ENCODE results near the gene TTC28.
"Not testable (repeated sequence)": the region's sequence is repeated elsewhere in the genome, so short reads cannot be mapped to it uniquely, and the experiment has no call there.

TTC28 gene

DNA sequence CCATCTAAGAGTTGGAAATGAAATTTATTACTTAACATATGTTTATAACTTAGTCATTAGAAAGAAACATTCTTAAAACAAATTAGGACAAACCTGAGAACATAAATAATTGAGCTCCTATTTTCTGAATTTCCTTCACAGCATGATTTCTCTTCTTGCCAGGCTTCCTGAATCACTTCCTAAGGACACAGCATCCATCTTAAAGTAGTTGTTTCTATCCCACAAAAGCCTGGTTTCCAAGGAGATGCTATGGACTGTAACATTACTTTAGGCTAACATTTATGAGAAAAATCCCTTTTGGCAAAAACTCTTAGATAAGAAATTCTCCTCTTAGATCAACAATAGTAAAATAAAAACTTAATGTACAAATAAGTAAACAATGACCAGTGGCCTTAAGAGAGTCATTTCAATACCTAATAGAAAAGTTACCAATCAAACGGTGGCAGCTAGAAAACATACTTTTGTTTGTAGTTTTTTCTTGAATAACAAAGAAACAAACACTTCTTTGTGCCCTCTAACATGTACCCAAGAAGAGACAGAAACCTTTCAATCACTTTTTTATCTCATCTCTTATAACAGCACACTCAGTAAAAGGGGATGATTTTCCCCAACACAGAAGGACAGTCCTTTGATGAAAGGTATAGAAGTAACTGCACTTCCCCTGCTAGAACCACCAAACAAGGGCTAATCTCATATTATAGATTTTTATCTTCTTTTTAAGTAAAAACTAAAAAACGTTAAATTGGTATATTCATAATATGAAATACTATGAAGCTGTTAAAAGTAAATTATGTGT, 74.5 kb downstream of the TTC28 start:
- no peak for DNase-seq (ENCODE audit: low read depth, low spot score)

DNA sequence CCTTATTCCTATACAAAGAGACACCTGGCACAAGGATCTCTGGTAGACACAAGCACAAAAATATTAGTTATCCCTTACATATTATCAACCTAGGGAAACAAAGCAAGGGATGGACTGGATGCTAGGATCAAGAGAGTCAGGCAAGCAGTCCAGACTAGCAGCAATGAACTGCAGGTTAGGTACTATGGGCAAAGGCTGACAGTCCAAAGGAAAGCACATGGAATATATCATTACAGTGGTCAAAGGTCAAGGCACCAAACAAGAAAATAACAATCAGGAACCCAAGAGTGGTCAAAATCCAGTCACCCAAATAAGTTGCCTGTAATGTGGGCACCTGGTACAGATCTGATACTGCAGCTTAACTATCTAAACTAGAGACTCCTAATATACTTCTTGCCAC, 77.7 kb downstream of the TTC28 start:
- no peak for DNase-seq (ENCODE audit: low read depth, low spot score)

DNA sequence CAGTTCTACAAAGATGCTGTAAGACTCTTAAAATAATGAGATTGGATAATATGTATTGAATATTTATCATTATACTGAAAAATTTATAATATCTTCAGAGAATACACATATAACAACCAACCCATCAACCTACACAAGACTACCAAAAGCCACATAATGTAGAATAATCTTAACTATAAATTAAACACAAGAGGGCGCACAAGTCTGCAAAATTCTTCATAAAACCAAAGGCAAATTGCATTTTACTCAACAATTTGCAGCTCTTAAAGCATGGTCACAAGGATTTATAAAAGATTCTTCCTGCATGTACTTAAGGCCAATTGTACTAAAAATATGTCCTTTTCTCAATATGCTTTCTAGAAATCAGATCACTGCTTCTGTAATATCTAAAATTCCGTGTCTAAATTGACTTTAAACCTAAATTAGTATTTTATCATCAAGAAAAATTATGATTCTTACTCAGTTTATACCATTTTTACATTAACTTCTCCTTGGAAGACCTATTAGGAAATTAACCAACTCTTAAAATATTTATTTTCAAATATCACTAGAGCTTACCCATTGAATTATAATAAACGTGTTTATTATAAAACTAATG, 79.0 kb downstream of the TTC28 start:
- DNase-seq (ENCODE audit: low read depth, low spot score) = peak; percentile 67

- no peak for DNase-seq (ENCODE audit: low read depth, low spot score)
Observed at GRCh38 chr22:28599693-28600092, 79.9 kb downstream of the TTC28 start.

DNA sequence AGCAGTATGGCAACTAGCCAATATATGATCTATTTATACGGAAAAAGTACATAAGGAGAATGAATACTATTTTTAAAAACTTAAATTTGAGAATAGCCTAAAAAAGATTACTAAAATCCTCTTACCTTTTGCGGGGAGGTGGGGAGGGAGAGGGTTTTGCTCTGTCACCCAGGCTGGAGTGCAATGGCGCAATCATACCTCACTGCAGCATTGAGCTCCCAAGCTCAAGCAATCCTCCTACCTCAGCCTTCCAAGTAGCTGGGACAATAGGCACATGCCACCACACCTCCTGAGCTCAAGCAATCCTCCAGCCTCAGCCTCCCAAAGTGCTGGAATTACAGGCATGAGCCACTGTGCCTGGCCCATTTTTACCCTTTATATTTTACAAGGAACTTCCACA, 82.0 kb downstream of the TTC28 start:
- DNase-seq (ENCODE audit: low read depth, low spot score) = no peak

GRCh38 chr22:28594797-28595462, 84.7 kb downstream of the TTC28 start:
- DNase-seq (ENCODE audit: low read depth, low spot score) = peak; percentile 73

GRCh38 chr22:28594076-28594796, 85.4 kb downstream of the TTC28 start:
- no peak for DNase-seq (ENCODE audit: low read depth, low spot score)

GRCh38 chr22:28593299-28593698, 86.3 kb downstream of the TTC28 start:
- DNase-seq (ENCODE audit: low read depth, low spot score) = no peak

DNA sequence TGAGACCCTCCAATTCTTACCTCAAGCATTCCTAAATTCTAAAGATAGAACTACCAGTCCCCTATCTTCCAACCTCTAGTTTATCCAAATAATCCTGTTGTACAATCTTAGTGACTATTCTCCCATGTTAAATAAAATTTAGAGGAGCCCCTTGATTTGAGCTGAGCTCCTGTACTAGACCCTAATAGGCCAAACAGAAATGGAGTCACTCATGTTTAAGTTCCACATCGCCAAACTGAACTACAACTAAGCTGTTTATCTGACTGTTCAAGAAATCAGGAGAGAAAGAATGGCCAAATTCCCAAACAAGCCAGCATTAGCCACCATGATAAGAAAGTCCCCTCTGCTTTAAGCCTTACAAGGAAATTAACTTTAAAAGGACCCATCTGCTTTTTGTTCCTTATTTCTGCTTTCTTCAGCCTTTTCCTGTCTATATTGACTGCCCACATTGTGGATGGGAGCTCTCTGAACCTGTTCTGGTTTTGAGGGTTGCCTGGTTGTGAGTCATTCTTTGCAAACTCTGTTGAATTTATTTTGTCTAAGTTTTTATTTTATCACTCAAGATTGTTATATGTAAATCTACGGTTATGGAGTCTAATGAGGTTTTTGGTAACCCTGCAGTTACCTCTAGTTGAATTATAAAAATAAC, 90.4 kb downstream of the TTC28 start:
- no peak for DNase-seq (ENCODE audit: low read depth, low spot score)

DNA sequence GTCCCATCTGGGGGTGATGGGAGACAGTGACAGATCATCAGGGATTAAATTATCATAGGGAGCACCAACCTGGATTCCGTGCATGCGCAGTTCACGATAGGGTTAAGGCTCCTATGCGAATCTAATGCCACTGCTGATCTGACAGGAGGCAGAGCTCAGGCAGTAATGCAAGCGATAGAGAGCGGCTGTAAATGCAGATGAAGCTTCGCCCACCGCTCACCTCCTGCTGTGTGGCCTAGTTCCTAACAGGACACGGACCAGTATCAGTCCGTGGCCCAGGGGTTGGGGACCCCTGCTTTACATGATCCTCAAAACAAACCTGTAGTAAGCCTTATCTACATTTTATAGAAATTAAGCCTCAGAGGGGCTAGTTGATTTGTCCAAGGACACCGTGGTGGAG, 94.3 kb downstream of the TTC28 start:
- DNase-seq (ENCODE audit: low read depth, low spot score) = no peak

GRCh38 chr22:28582806-28583205, 96.8 kb downstream of the TTC28 start:
- peak; percentile 46 for DNase-seq (ENCODE audit: low read depth, low spot score)

GRCh38 chr22:28581016-28581415, 98.6 kb downstream of the TTC28 start:
- DNase-seq (ENCODE audit: low read depth, low spot score) = no peak

- DNase-seq (ENCODE audit: low read depth, low spot score) = no peak
Observed at GRCh38 chr22:28576162-28576561, 103.5 kb downstream of the TTC28 start.

- no peak for DNase-seq (ENCODE audit: low read depth, low spot score)
Observed at GRCh38 chr22:28574159-28574788, 105.4 kb downstream of the TTC28 start.

DNA sequence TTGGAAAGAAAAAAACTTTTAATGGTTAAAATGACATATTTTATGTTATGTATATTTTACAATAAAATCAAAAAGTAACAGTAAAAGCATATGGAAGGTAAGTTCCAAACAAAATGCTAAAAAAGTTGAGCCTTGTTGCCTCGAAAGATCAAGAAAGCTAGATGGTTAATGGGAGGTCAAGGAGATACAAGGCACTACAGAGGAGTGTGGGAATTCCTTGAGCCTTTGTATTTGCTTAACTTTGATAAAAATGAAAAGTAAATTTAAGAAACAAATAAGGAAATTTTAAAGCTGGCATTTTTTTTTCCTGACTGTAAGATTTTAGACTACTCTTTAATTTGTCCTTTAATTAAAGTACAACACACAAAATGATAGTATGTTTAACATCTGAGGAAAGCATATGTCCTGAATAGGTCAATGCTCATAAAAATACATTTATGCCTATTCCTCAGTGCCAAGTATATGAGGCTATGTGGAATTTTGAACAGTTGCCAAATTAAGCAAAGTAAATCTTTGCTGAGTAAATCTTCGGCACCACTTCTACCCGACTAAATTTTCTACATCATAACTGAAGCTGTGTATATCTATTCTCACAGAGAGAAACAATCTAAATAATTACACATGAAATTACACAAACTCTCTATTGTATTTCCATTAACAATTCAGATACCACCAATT, 108.8 kb downstream of the TTC28 start:
- no peak for DNase-seq (ENCODE audit: low read depth, low spot score)

- DNase-seq (ENCODE audit: low read depth, low spot score) = not testable (repeated sequence)
Observed at GRCh38 chr22:28568974-28569373, 110.7 kb downstream of the TTC28 start.

DNA sequence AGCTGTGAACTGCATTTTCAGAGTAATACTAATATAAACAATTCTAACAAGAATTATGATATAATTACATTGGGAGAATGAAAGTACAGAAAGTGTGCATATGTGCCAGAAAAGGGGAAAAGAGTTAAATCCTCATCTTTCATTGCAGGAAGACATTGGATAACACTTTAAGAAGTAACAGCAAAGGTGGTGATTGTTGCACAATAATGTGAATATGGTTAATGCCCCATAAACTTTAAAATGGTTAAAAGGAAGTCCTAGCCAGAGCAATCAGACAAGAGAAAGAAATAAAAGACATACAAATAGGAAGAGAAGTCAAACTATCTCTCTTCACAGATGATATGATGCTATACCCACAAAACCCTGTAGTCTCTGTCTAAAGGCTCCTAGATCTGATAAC, 111.5 kb downstream of the TTC28 start:
- no peak for DNase-seq (ENCODE audit: low read depth, low spot score)

DNA sequence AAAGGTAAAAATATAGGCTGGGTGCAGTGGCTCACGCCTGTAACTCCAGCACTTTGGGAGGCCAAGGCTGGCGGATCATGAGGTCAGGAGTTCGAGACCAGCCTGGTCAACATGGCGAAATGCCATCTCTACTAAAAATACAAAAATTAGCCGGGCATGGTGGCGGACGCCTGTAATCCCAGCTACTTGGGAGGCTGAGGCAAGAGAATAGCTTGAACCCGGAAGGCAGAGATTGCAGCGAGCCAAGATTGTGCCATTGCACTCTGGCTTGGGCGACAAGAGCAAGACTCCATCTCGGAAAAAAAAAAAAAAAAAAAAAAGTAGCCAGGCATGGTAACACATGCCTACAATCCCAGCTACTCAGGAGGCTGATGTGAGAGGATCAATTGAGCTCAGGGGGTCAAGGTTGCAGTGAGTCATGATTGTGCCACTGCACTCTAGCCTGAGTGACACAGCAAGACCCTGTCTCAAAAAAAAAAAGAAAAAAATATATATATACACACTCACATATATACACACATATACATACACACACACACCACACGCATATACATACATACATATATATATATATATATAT, 112.6 kb downstream of the TTC28 start:
- DNase-seq (ENCODE audit: low read depth, low spot score) = not testable (repeated sequence)

DNA sequence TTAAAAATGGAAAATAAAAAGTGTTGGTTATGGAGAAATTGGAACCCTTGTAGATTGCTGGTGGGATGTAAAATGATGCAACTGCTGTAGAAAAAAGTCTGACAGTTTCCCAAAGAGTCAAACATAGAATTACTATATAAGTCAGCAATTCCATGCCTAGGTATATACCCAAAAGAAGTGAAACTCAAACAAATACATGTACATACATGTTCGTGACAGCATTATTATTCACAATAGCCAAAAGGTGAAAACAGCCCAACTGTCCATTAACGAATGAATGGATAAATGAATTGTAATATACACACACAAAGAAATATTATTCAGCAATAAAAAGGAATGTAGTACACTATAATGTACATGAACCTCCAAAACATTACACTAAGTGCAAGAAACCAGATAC, 116.0 kb downstream of the TTC28 start:
- no peak for DNase-seq (ENCODE audit: low read depth, low spot score)

- DNase-seq (ENCODE audit: low read depth, low spot score) = no peak
Observed at GRCh38 chr22:28562324-28562723, 117.3 kb downstream of the TTC28 start.

Measured in astrocyte of the hippocampus (primary cell).